GM06990 (cell line): ENCODE data around the gene CDK18.

Experiments used
- DNase-seq: peaks from one replicate; pipeline ENCODE4 v3.0.0-alpha.2; 2011; ENCODE audit not compliant: insufficient read length; ENCODE audit errors: extremely low read depth
- H3K27me3 ChIP-seq: replicated peaks from 2 replicates; pipeline ENCODE4 v1.6.0; 2011; ENCODE audit warnings: low read length; ENCODE audit not compliant: control insufficient read depth, insufficient read depth
- H3K36me3 ChIP-seq: 2 replicates; pipeline ENCODE4 v1.5.1; 2011; ENCODE audit warnings: low read length; ENCODE audit not compliant: control insufficient read depth, insufficient read depth
- H3K4me3 ChIP-seq: replicated peaks from 2 replicates; pipeline ENCODE4 v1.5.1; 2011; ENCODE audit warnings: low read depth, mild to moderate bottlenecking, control low read depth, low read length
- TF ChIP-seq, protein P1 (sequence below): IDR thresholded peaks from 2 replicates; pipeline ENCODE4 v1.5.1; 2011; ENCODE audit warnings: low read length, control low read depth, mild to moderate bottlenecking, inconsistent platforms; ENCODE audit not compliant: insufficient read depth, poor library complexity, severe bottlenecking

Gene CDK18

GRCh38 chr1:205514211-205515142 is 10.0 kb downstream of the CDK18 start:
- TF ChIP-seq, protein P1, sequence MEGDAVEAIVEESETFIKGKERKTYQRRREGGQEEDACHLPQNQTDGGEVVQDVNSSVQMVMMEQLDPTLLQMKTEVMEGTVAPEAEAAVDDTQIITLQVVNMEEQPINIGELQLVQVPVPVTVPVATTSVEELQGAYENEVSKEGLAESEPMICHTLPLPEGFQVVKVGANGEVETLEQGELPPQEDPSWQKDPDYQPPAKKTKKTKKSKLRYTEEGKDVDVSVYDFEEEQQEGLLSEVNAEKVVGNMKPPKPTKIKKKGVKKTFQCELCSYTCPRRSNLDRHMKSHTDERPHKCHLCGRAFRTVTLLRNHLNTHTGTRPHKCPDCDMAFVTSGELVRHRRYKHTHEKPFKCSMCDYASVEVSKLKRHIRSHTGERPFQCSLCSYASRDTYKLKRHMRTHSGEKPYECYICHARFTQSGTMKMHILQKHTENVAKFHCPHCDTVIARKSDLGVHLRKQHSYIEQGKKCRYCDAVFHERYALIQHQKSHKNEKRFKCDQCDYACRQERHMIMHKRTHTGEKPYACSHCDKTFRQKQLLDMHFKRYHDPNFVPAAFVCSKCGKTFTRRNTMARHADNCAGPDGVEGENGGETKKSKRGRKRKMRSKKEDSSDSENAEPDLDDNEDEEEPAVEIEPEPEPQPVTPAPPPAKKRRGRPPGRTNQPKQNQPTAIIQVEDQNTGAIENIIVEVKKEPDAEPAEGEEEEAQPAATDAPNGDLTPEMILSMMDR, result no peak
- H3K36me3 ChIP-seq, result no peaks in the 10 kb centered on the region
- no peaks in the 10 kb centered on the region; the same call in none of the 2 replicates for H3K27me3 ChIP-seq
- DNase-seq, result no peak
- H3K4me3 ChIP-seq, result no peak overlapping the region

GRCh38 chr1:205515781-205516253 is 11.3 kb downstream of the CDK18 start:
- H3K4me3 ChIP-seq, result no peak overlapping the region
- DNase-seq, result no peak
- TF ChIP-seq, protein P1, result no peak
- H3K36me3 ChIP-seq, result no peaks in the 10 kb centered on the region
- H3K27me3 ChIP-seq, result no peaks in the 10 kb centered on the region; the same call in none of the 2 replicates

DNA sequence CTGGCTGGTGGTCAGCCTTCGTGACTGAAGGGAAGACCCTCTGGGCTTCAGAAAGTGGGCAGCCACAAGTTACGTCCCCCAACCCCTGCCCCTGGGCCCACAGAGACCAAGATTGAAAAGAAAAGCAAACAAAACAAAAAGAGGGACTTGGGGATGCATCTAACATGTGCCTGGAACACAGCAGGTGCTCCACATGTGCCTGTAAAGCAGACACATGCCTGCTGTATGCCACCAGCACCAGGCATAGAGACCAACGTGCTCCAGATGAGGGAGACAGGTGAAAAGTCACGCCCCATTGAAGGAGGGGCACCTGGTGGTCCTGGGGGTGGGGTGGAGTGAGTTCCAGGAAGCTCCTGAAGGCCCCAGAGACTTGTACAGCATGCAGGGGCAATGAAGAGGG is 11.9 kb downstream of the CDK18 start:
- Histone ChIP-seq H3K27me3 (no peaks in the 10 kb centered on the region; the same call in none of the 2 replicates), H3K36me3 (no peaks in the 10 kb centered on the region), H3K4me3 (no peak overlapping the region)
- TF ChIP-seq, protein P1, result no peak
- no peak for DNase-seq

DNA sequence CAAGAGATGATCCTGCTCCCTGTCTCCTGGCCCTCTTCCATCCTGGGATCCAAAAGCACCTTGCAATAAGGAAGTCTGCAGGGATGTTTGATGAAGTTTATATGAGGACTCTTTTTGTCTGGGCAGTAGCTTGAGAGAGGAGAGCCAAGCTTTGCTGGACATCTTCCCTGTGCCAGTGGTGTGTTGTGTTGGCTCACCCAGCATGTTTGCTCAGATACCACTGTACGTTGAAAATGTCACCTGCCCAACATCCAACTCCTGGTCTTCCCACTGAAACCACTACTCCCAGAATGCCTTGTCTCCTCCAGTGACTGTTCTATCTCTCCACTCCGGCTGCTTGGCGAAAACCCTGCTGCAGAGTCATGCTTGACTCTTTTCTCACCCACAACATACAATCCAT is 12.8 kb downstream of the CDK18 start:
- Histone ChIP-seq H3K27me3 (peaks cover 1% of the 10 kb centered on the region), H3K4me3 (no peak overlapping the region), H3K36me3 (no peaks in the 10 kb centered on the region)
- DNase-seq, result no peak
- TF ChIP-seq, protein P1, result no peak

DNA sequence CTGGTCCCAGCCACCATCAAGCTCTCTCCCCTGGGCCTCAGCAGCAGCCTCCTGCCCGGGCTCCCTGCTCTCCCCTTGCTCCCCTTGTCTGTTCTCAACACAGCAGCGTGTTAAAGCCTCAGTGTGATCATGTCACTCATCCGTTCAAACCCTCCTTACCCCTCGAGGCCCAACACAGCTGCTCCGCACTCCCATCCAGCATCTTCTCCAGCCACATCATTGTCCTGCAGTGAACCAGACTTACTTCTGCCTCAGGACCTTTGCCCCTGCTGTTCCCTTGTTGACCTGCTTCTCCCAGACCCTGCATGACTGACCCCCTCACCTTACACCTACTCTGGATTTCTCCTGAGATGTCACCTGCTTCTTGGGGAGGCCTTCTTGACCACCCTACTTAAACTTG is 13.3 kb downstream of the CDK18 start:
- TF ChIP-seq, protein P1, result no peak
- Histone ChIP-seq H3K27me3 (peaks cover 1% of the 10 kb centered on the region), H3K4me3 (no peak overlapping the region)

More for the DNA sequence above, 13.3 kb downstream of the CDK18 start:
- no peaks in the 10 kb centered on the region for H3K36me3 ChIP-seq
- DNase-seq, result no peak
